HG03103 (cell line): ENCODE data around the gene TDRD6.
A peak's percentile ranks its signal among the peaks of the same experiment; 100 is the strongest.
"Not testable (repeated sequence)": the region's sequence is repeated elsewhere in the genome, so short reads cannot be mapped to it uniquely, and the experiment has no call there.

Experiments
- ATAC-seq: cut with Tn5 transposase; IDR thresholded peaks from one replicate; pipeline ENCODE4 v1.9.1; 2021; ENCODE audit warnings: low read depth; ENCODE audit not compliant: unreplicated experiment

Gene TDRD6

GRCh38 chr6:46687619-46688097 is at the start of gene TDRD6:
Gene TDRD6 (plus strand): TSS chr6:46687885. CDS start chr6:46688129, 244 bp downstream.
- no peak for ATAC-seq

GRCh38 chr6:46637933-46638332 is 49.8 kb upstream of the TDRD6 start:
- no peak for ATAC-seq

GRCh38 chr6:46638650-46639049 is 49.0 kb upstream of the TDRD6 start:
- ATAC-seq: no peak

DNA sequence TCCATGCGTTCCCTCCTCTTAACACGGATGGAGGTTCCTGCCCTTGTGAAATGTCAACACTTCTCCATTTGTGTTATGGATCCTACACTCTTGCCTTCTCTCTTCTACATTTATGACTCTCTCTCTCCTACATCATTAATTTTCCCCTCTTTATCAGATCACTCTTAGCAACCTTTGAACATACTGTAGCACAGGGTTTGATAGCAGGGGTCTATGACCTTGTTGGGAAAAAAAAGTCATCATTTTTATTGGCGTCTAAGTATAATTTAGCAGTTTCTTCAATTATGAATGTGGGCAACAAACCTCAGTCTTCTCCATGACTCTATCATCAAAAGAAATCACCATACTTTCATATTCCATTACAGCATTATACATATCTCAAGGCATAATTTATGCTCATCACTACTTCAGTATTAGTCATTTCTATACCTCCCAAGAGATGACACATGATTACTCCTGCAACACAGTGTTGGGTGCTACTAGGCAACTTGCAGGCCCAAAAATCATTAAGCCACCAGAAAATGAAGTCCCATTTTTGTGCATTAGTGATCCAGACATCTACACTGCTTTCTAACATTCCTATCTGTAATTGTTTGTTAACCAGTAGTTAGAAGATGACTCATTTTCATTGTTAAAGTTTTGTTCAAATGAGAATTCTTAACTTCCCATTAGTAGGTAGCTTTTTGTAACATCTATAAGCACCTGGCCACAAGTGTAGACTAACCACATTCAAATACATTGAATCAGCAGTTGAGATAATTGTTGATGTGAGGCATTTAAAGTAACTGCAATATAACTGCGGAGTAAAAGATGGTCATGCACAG is 44.5 kb upstream of the TDRD6 start:
- no peak for ATAC-seq

DNA sequence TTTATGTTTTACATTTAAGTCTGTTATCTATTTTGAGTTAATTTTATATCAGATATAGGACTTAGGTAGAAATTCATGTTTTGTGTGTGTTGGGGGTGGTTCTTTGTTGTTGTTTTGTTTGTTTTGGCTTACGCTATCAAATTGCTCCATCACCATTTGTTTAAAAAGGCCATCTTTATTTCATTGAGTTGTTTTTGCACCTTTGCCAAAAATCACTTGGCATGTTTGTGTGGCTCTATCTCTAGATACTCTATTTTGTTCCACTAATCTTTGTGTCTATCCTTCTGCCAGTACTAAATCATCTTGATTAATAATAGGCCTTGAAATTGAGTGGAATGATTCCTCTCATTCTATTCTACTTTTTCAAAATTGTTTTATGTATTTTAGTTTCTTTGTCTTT is 42.4 kb upstream of the TDRD6 start:
- ATAC-seq: no peak

GRCh38 chr6:46648108-46648507 is 39.6 kb upstream of the TDRD6 start:
- not testable (repeated sequence) for ATAC-seq

DNA sequence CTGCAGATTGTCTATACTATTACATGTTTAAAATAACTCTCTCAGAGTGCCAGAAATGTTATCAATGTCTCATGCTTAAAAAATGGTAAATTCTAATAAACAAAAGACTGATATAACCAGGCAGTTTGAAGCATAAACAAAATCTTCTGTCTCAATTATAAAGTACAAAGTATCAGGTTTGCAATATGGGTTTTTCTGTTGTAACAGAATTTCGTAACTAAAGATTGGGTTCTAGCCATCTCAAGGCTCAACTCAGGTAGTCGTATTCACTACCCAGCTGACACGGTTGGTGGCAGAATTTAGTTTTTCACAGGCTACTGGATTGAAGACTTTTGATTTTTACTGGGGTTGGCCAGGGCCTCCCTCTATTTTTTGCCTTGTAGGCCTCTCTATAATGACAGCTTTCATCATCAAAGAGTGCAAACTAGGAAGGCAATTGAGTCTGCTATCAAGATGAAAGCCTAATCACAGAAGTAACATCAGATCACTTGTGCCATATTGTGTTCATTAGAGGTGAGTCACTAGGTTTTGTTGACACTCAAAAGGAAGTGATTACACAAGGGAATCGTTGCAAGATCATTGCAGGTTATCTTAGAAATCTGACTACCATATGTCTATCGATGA is 38.7 kb upstream of the TDRD6 start:
- ATAC-seq: no peak

GRCh38 chr6:46651006-46651405 is 36.7 kb upstream of the TDRD6 start:
- no peak for ATAC-seq

- no peak for ATAC-seq
Measured at GRCh38 chr6:46651816-46652215, 35.9 kb upstream of the TDRD6 start.

DNA sequence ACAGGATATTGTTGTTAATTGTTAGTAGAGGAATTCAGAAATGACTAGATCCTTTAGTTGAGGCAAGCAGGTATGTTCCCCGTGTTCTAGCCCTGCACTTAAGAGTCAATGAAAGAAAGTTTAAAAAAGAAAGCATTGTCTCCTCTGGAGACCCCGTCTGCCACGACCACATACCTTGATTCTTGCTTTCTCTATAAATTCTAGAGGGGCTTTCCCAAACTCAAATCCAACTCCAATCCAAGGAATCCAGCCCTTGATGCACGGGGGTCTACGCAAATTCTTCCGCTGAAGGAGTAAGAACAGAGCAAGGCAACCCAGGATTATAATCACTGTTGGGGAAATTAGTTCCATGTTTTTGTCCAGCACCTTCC is 35.5 kb upstream of the TDRD6 start:
- no peak for ATAC-seq

GRCh38 chr6:46652603-46653438 is 34.9 kb upstream of the TDRD6 start, which contains the start of the genes CYP39A1 and SLC25A27:
Gene CYP39A1 (minus strand): TSS chr6:46652818. CDS start chr6:46652582, 236 bp downstream.
Gene SLC25A27 (plus strand): TSS chr6:46652975. CDS start chr6:46653193, 218 bp downstream.
- ATAC-seq: peak; percentile 100

DNA sequence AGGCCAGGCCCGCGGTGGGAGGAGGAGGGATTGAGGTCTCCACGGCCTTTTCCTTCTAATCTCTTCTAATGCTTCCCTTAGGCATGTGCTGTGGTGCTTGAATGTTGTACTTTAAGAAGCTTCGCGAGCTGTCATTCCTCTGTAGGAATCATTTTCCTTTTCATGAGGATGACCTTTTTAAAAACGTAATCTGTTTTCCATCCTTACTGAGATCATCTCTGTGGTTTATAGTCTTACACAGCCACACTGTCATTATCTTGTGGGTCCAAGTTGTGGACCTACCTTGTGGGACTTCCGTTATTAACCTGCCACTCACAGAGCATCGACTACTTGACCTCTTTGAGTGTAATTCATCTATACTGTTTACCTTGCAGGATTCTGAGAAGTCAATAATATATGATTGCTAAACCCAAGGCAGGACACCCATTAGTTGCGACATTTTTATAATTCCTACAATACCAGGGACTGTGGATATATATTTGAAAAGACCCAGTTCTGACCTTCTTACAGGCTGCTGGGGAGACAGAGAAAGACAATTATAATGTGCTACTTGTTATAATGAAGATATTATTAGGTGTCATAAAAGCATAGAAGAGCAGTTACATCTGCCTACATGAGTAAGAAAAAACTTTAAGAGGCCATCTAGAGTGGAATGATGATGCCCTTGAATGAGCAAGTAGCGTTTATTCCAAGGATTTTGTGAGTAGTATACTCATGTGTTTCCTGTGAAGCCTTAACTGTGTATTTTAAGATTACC is 34.1 kb upstream of the TDRD6 start:
- no peak for ATAC-seq

DNA sequence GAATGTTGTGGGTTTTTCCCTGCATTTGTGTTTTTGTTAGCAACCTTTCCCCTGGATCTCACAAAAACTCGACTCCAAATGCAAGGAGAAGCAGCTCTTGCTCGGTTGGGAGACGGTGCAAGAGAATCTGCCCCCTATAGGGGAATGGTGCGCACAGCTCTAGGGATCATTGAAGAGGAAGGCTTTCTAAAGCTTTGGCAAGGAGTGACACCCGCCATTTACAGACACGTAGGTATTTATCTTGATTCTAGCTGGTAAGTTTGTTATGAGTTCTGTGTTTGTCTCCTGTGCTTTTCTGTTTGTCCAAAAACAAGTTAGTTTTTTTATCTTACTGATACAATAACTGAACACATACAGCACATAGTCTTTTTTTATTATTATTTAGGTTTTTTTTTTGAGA is 31.9 kb upstream of the TDRD6 start:
- no peak for ATAC-seq

DNA sequence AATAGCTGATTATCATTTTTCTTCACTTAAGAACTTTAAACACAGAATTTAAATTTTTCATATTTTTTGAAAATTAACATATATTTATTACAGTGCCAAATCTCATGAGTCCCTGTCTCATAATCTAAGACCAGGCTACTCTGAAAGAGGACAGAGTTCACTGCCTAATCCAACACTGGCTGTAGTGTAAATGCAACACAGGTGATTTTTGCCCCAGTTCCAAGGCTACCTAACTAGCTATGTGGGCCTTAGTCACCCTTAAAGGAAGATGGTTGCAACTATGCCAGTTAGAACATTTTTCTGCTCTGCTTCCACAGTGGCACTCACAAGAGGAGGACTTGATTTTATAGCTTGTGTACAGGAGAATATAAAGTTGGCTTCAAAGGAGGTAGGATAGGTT is 30.0 kb upstream of the TDRD6 start:
- ATAC-seq: no peak

- no peak for ATAC-seq
Measured at GRCh38 chr6:46661483-46661882, 26.2 kb upstream of the TDRD6 start.

DNA sequence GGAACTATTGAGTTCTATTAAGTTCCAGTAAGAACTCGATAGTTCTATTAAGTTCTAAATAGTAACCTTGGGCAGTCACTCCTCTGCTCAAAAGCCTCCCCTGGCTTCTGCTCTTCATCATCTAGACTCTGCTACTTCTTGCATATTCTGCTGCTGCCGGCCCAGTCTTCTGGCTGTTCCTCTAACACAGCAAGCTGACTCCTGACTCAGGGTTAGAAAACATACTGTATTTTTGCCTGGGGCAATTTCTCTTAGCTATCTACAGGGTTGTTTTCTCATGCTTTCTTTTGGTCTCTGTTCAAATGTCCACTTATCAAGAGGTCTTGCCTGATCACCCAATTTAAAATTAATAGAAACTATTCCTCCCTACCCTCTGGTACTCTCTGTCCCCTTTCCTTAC is 20.3 kb upstream of the TDRD6 start:
- ATAC-seq: no peak

DNA sequence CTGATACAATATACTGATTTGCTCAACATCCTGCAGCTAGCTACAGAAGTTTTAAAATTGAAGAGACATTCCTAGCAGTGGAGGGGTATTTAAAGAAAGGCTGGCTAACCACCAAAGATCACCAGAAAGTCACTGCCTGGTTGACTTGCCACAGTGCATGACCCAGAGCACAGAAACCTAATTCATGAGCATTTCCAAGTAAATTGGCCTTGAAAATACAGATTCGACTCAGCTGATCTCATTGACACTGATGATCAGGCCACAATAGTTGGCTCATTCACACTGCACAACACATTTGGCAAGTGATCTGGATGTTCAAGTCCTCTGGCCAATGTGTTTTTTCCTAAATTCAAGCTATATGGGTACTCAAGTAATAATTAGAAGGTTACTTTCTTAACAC is 13.3 kb upstream of the TDRD6 start:
- ATAC-seq: no peak

DNA sequence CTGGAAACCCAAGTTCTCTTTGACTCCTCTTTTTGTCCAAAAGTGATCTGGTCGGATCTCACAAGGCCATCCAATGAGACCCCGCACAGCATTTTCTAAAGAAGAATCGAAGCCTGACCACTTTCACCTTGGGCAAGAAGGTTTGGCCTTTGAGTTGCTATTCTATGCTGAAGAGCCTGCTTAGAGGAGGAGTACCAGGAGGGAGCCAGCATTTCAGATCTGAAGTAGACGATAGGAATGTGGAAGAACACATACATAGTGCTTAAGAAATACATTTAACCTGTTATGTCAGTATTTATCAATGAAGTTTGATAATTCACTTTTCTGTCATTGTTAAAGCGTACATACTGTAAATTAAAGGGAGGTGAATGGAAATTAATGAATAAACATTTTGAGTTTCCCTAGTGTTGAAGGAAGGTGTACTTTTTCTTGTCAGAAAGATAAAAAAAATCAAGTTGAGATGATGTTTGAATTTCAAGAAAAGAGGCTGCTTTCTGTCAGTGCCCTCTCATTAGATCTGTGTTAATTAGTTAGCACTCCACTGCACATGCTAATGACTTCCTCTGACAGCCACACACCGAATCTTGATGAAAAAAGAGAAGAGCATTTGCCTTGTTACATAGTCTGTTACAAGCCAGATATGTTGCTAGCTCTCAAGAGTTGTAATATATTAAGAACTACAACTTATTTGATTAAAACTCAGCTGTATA is 10.9 kb upstream of the TDRD6 start:
- ATAC-seq: no peak

GRCh38 chr6:46677314-46677654 is 10.4 kb upstream of the TDRD6 start:
- ATAC-seq: no peak

- ATAC-seq: no peak
Measured at GRCh38 chr6:46684771-46685170, 2.9 kb upstream of the TDRD6 start.
